GM21786 (cell line): ENCODE results near the gene SLC12A3.
A peak's percentile ranks its signal among the peaks of the same experiment; 100 is the strongest.
"Not testable (repeated sequence)": the region's sequence is repeated elsewhere in the genome, so short reads cannot be mapped to it uniquely, and the experiment has no call there.

ENCODE experiments used
- ATAC-seq: cut with Tn5 transposase; IDR thresholded peaks from one replicate; pipeline ENCODE4 v1.9.1; 2021; ENCODE audit not compliant: unreplicated experiment

Gene SLC12A3

GRCh38 chr16:56866955-56867830 lies 2.2 kb downstream of the SLC12A3 start:
- ATAC-seq, result no peak

- no peak for ATAC-seq
Observed at GRCh38 chr16:56868175-56868574, 3.2 kb downstream of the SLC12A3 start.

- not testable (repeated sequence) for ATAC-seq
Observed at GRCh38 chr16:56868766-56869165, 3.8 kb downstream of the SLC12A3 start.

- ATAC-seq, result no peak
Observed at GRCh38 chr16:56869513-56870275, 4.7 kb downstream of the SLC12A3 start.

GRCh38 chr16:56870276-56870888 lies 5.4 kb downstream of the SLC12A3 start:
- ATAC-seq, result no peak

- peak; percentile 48 for ATAC-seq
Observed at GRCh38 chr16:56871172-56871593, 6.2 kb downstream of the SLC12A3 start.

- no peak for ATAC-seq
Observed at GRCh38 chr16:56872863-56873391, 7.9 kb downstream of the SLC12A3 start.

GRCh38 chr16:56874800-56875199 lies 9.8 kb downstream of the SLC12A3 start:
- ATAC-seq, result no peak

GRCh38 chr16:56876048-56876447 lies 11.0 kb downstream of the SLC12A3 start:
- no peak for ATAC-seq

GRCh38 chr16:56877486-56878182 lies 12.6 kb downstream of the SLC12A3 start:
- ATAC-seq, result no peak

GRCh38 chr16:56878282-56878854 lies 13.4 kb downstream of the SLC12A3 start:
- no peak for ATAC-seq

- no peak for ATAC-seq
Observed at GRCh38 chr16:56879276-56879675, 14.3 kb downstream of the SLC12A3 start.

GRCh38 chr16:56880176-56880575 lies 15.2 kb downstream of the SLC12A3 start:
- no peak for ATAC-seq

- no peak for ATAC-seq
Observed at GRCh38 chr16:56880685-56881084, 15.7 kb downstream of the SLC12A3 start.

GRCh38 chr16:56882077-56882800 lies 17.2 kb downstream of the SLC12A3 start:
- no peak for ATAC-seq

GRCh38 chr16:56883586-56883985 lies 18.6 kb downstream of the SLC12A3 start:
- ATAC-seq, result no peak

- no peak for ATAC-seq
Observed at GRCh38 chr16:56884026-56884582, 19.1 kb downstream of the SLC12A3 start.

GRCh38 chr16:56884929-56885328 lies 19.9 kb downstream of the SLC12A3 start:
- not testable (repeated sequence) for ATAC-seq

GRCh38 chr16:56885446-56886162 lies 20.6 kb downstream of the SLC12A3 start:
- no peak for ATAC-seq
